Caco-2 (cell line): ENCODE data around the gene MYO10. TPM values are rescaled to one million over a fixed set of nuclear protein-coding genes. Genes with fewer than 3 reads are reported as not detected.
A peak's percentile ranks its signal among the peaks of the same experiment; 100 is the strongest.

Experiments
- BruUV-seq: library from RNA; stranded (reverse); fragments of 400-500 nt; replicated peaks from 2 replicates; lab custom pipeline; 2021; lab: Mats Ljungman, UMichigan
- CTCF ChIA-PET: fragments of 300-600 bp; sonication (Branson Sonifier 250); formaldehyde crosslinking; loops from one replicate; lab custom pipeline; 2022; ENCODE audit warnings: antibody characterized with exemption; lab: Charles Lee
- POLR2A ChIA-PET: fragments of 300-600 bp; sonication (Branson Sonifier 250); formaldehyde crosslinking; loops from one replicate; lab custom pipeline; 2022; ENCODE audit warnings: antibody characterized with exemption; lab: Charles Lee
- DNase-seq, 2 experiments: peaks; one replicate each; pipeline versions ENCODE4 v3.0.0 to v3.0.0-alpha.2; 2020 to 2022
- H3K27me3 ChIP-seq: replicated peaks from 2 replicates; pipeline ENCODE4 v1.6.0; 2011; ENCODE audit warnings: low read length; ENCODE audit not compliant: control insufficient read depth, insufficient read depth
- H3K36me3 ChIP-seq: 2 replicates; pipeline ENCODE4 v1.5.1; 2011; ENCODE audit warnings: low read length; ENCODE audit not compliant: control insufficient read depth, insufficient read depth
- H3K4me1 ChIP-seq: fragments of 250-450 bp; sonication (Bioruptor Pico); 2 replicates; pipeline ENCODE4 v1.5.1; 2020; ENCODE audit warnings: mild to moderate bottlenecking
- H3K4me3 ChIP-seq: 2 replicates; pipeline ENCODE4 v1.5.1; 2011; ENCODE audit warnings: low read depth, mild to moderate bottlenecking, control low read depth, low read length
- H3K9me3 ChIP-seq: fragments of 250-450 bp; sonication (Bioruptor Pico); 2 replicates; pipeline ENCODE4 v1.5.1; 2020; ENCODE audit warnings: mild to moderate bottlenecking, moderate library complexity
- H3K27ac Mint-ChIP-seq: one replicate; pipeline ENCODE4 v1.8.0; 2022; ENCODE audit warnings: mixed read lengths; ENCODE audit not compliant: unreplicated experiment
- H3K27me3 Mint-ChIP-seq: one replicate; pipeline ENCODE4 v1.8.0; 2022; ENCODE audit warnings: mixed read lengths; ENCODE audit not compliant: insufficient read depth, unreplicated experiment
- H3K36me3 Mint-ChIP-seq: one replicate; pipeline ENCODE4 v1.8.0; 2022; ENCODE audit warnings: mild to moderate bottlenecking, mixed read lengths; ENCODE audit not compliant: insufficient read depth, unreplicated experiment
- H3K4me1 Mint-ChIP-seq: one replicate; pipeline ENCODE4 v1.8.0; 2022; ENCODE audit warnings: low read depth, mixed read lengths; ENCODE audit not compliant: unreplicated experiment
- H3K4me3 Mint-ChIP-seq: one replicate; pipeline ENCODE4 v1.8.0; 2022; ENCODE audit warnings: mild to moderate bottlenecking, moderate library complexity, mixed read lengths; ENCODE audit not compliant: unreplicated experiment
- H3K9me3 Mint-ChIP-seq: one replicate; pipeline ENCODE4 v1.8.0; 2022; ENCODE audit warnings: mixed read lengths; ENCODE audit not compliant: unreplicated experiment
- intact Hi-C: fragments of 100-400 bp; cut with micrococcal nuclease; formaldehyde crosslinking; loops from one replicate; pipeline ENCODE4 v1.10.0; 2022; ENCODE audit not compliant: unreplicated experiment
- total RNA-seq: library from RNA; stranded (reverse); gene quantifications from 2 replicates; pipeline ENCODE4 v1.2.3, GENCODE V29; 2022
- TF ChIP-seq, protein P1 (sequence below), 2 experiments: fragments of 200-600 bp in 1 of 2; IDR thresholded peaks; 1 replicate in 1 of 2; 2 replicates in 1 of 2; pipeline versions ENCODE4 v1.5.1 to v1.8.0; 2011 to 2022; ENCODE audit warnings: antibody characterized with exemption in 1 of 2, control low read depth in 1 of 2, inconsistent platforms in 1 of 2, low read depth in 1 of 2, low read length in 1 of 2, mild to moderate bottlenecking in 1 of 2, moderate library complexity in 1 of 2; ENCODE audit not compliant: insufficient read depth in 1 of 2, severe bottlenecking in 1 of 2, unreplicated experiment in 1 of 2

MYO10 gene
- total RNA-seq, 1 experiment from 2014 or later, result 67.6 TPM

DNA sequence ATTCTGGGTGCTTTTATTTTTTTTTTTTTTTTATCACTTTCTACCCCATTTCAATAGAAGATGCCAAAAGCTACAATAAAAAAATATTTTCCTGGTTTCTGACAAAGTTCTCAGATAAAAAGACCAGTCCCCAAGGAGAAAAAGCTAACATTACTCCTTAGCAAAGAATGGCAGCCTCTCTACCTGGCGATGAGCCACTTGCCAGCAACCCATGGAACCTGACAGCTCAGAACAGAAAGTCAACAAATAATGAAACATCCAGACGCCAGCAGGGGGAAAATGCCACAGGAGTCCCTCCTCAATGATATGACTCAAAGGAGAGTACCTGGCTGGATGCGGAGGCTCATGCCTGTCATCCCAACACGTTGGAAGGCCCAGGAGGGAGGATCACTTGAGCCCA lies 123.2 kb downstream of the MYO10 start:
- H3K27me3 ChIP-seq, result no peaks in the 10 kb centered on the region
- DNase-seq, result peak; percentile 52 to 55
- no peaks in the 10 kb centered on the region for H3K9me3 ChIP-seq
- intact Hi-C loops, result no loop called here
- H3K27ac Mint-ChIP-seq, result peak overlapping the region; percentile 42
- POLR2A ChIA-PET, result interaction anchor here (0.7 kb wide), 1 partner anchor 123 kb away, joined by 3 read pairs; the partner anchor contains the start of gene MYO10
- H3K27me3 Mint-ChIP-seq, result no peaks in the 10 kb centered on the region
- peaks cover 20% of the 10 kb centered on the region for H3K4me1 ChIP-seq
- peaks cover 34% of the 10 kb centered on the region for H3K4me1 Mint-ChIP-seq
- BruUV-seq, result no TSS peak
- peak overlapping the region; percentile 3 for H3K4me3 Mint-ChIP-seq
- peaks cover 66% of the 10 kb centered on the region for H3K36me3 Mint-ChIP-seq
- CTCF ChIA-PET, result interaction anchor here (0.7 to 1.4 kb wide), 3 partner anchors 105 to 377 kb away, joined by 3 to 6 read pairs (median 5); no protein-coding TSS in a partner anchor
- TF ChIP-seq, protein P1, sequence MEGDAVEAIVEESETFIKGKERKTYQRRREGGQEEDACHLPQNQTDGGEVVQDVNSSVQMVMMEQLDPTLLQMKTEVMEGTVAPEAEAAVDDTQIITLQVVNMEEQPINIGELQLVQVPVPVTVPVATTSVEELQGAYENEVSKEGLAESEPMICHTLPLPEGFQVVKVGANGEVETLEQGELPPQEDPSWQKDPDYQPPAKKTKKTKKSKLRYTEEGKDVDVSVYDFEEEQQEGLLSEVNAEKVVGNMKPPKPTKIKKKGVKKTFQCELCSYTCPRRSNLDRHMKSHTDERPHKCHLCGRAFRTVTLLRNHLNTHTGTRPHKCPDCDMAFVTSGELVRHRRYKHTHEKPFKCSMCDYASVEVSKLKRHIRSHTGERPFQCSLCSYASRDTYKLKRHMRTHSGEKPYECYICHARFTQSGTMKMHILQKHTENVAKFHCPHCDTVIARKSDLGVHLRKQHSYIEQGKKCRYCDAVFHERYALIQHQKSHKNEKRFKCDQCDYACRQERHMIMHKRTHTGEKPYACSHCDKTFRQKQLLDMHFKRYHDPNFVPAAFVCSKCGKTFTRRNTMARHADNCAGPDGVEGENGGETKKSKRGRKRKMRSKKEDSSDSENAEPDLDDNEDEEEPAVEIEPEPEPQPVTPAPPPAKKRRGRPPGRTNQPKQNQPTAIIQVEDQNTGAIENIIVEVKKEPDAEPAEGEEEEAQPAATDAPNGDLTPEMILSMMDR (IDR thresholded peaks at IDR 0.05; ENCODE audit: insufficient read depth in 1 of 2, low read depth in 1 of 2, low read length in 1 of 2, severe bottlenecking in 1 of 2, unreplicated experiment in 1 of 2), result peak in 1 of 2 experiments; percentile 36
- no peak overlapping the region for H3K4me3 ChIP-seq
- H3K36me3 ChIP-seq, result no peaks in the 10 kb centered on the region
- H3K9me3 Mint-ChIP-seq, result no peaks in the 10 kb centered on the region

DNA sequence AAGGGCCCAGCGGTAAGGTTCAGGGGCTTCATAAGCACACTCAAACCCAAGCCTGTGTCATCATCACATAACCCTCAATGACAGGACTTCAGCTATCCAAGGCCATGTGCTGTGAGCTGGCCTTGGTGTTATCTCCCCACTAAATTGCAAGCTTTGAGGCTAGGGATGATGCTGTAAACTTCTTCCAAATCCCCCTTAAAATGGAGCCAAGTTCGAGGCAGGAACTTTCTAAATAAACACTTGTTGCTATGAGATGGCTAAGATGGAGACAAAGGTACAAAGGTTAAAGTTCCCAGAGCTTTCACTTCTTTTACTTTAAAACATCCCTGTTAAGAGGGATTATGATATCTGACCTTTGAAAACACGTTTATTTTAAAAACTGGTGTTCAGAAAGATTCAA lies 123.6 kb downstream of the MYO10 start:
- CTCF ChIA-PET, result interaction anchor here (0.7 to 1.4 kb wide), 3 partner anchors 106 to 377 kb away, joined by 3 to 6 read pairs (median 5); no protein-coding TSS in a partner anchor
- TF ChIP-seq, protein P1 (IDR thresholded peaks at IDR 0.05; ENCODE audit: insufficient read depth in 1 of 2, low read depth in 1 of 2, low read length in 1 of 2, severe bottlenecking in 1 of 2, unreplicated experiment in 1 of 2), result no peak
- peaks cover 71% of the 10 kb centered on the region for H3K36me3 Mint-ChIP-seq
- Histone ChIP-seq H3K4me3 (no peak overlapping the region), H3K4me1 (peaks cover 20% of the 10 kb centered on the region), H3K36me3 (no peaks in the 10 kb centered on the region), H3K27me3 (no peaks in the 10 kb centered on the region), H3K9me3 (no peaks in the 10 kb centered on the region)
- no peaks in the 10 kb centered on the region for H3K9me3 Mint-ChIP-seq
- H3K4me3 Mint-ChIP-seq, result peak overlapping the region; percentile 3
- no TSS peak for BruUV-seq
- peak overlapping the region; percentile 42 for H3K27ac Mint-ChIP-seq
- POLR2A ChIA-PET, result interaction anchor here (0.7 kb wide), 1 partner anchor 124 kb away, joined by 3 read pairs; the partner anchor contains the start of gene MYO10
- H3K4me1 Mint-ChIP-seq, result peaks cover 39% of the 10 kb centered on the region
- H3K27me3 Mint-ChIP-seq, result no peaks in the 10 kb centered on the region
- intact Hi-C loops, result no loop called here
- DNase-seq, result no peak

DNA sequence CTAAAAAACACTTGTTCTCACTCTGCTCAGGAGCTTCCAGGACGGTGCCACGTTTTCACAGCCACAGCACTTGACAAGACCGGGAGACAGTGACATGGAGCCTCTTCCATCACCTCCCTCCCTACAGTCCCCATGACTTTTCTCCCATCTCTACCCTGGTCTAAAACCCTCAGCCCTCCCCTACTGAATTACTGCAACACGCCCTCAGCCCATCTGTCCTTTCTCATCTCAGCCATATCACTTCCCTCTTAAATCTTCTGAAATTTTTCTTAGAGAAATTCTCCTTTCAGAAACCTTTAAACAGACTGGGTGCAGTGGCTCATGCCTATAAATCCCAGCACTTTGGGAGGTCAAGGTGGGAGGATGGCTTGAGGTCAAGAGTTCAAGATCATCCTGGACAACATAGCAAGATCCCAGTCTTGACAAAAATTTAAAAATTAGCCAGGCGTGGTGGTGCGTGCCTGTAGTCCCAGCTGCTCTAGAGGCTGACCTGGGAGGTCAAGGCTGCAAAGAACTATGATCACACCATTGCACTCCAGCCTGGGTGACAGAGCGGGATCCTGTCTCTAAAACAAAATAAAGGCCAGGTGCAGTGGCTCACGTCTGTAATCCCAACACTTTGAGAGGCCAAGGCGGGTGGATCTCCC lies 125.8 kb downstream of the MYO10 start:
- H3K4me1 ChIP-seq, result peaks cover 16% of the 10 kb centered on the region
- intact Hi-C loops, result no loop called here
- Mint-ChIP-seq H3K36me3 (peaks cover 66% of the 10 kb centered on the region), H3K27ac (no peak overlapping the region), H3K9me3 (no peaks in the 10 kb centered on the region), H3K4me3 (no peak overlapping the region), H3K27me3 (no peaks in the 10 kb centered on the region), H3K4me1 (peaks cover 44% of the 10 kb centered on the region)
- CTCF ChIA-PET, result no interaction called here
- no peak overlapping the region for H3K4me3 ChIP-seq
- no peaks in the 10 kb centered on the region for H3K36me3 ChIP-seq
- H3K9me3 ChIP-seq, result no peaks in the 10 kb centered on the region
- no peaks in the 10 kb centered on the region for H3K27me3 ChIP-seq
- no TSS peak for BruUV-seq
- TF ChIP-seq, protein P1 (IDR thresholded peaks at IDR 0.05; ENCODE audit: insufficient read depth in 1 of 2, low read depth in 1 of 2, low read length in 1 of 2, severe bottlenecking in 1 of 2, unreplicated experiment in 1 of 2), result no peak
- POLR2A ChIA-PET, result no interaction called here
- no peak for DNase-seq
